CD4-positive, alpha-beta T cell treated with Interleukin-1 beta for 1 hour (primary cell): ENCODE results near the gene PLAU.
"Not testable (repeated sequence)": the region's sequence is repeated elsewhere in the genome, so short reads cannot be mapped to it uniquely, and the experiment has no call there.

ENCODE experiments used
- DNase-seq, 2 donors: peaks; one replicate each; pipeline ENCODE4 v3.0.0-alpha.2; 2020 to 2022

PLAU gene

GRCh38 chr10:73956476-73957359 lies 45.8 kb downstream of the PLAU start:
- DNase-seq = peak; percentile 26 to 66

- no peak for DNase-seq
Measured at GRCh38 chr10:73959484-73960243, 48.7 kb downstream of the PLAU start.

- DNase-seq = no peak
Measured at GRCh38 chr10:73962386-73962785, 51.5 kb downstream of the PLAU start.

- DNase-seq = not testable (repeated sequence)
Measured at GRCh38 chr10:73963533-73963932, 52.6 kb downstream of the PLAU start.

- DNase-seq = no peak
Measured at GRCh38 chr10:73964743-73965142, 53.8 kb downstream of the PLAU start.

- DNase-seq = not testable (repeated sequence)
Measured at GRCh38 chr10:73965267-73965889, 54.4 kb downstream of the PLAU start.

- DNase-seq = no peak
Measured at GRCh38 chr10:73965890-73966768, 55.2 kb downstream of the PLAU start.

GRCh38 chr10:73967022-73967429 lies 56.1 kb downstream of the PLAU start:
- DNase-seq = no peak
